Hindlimb muscle (tissue), 1 donor: ENCODE data around the gene CD300LG. TPM values are rescaled to one million over a fixed set of nuclear protein-coding genes. Genes with fewer than 3 reads are reported as not detected.
"Not testable (repeated sequence)": the region's sequence is repeated elsewhere in the genome, so short reads cannot be mapped to it uniquely, and the experiment has no call there.

ENCODE experiments used
- DNase-seq: peaks from one replicate; pipeline ENCODE4 v3.0.0-alpha.2; 2013
- polyA plus RNA-seq: library from polyadenylated mRNA; unstranded; fragments of 120-200 nt; gene quantifications from one replicate; pipeline ENCODE4 v1.2.1, GENCODE V29; 2013; ENCODE audit not compliant: insufficient read length

The CD300LG gene
- polyA plus RNA-seq, 1 donor = 3.3 TPM

DNA sequence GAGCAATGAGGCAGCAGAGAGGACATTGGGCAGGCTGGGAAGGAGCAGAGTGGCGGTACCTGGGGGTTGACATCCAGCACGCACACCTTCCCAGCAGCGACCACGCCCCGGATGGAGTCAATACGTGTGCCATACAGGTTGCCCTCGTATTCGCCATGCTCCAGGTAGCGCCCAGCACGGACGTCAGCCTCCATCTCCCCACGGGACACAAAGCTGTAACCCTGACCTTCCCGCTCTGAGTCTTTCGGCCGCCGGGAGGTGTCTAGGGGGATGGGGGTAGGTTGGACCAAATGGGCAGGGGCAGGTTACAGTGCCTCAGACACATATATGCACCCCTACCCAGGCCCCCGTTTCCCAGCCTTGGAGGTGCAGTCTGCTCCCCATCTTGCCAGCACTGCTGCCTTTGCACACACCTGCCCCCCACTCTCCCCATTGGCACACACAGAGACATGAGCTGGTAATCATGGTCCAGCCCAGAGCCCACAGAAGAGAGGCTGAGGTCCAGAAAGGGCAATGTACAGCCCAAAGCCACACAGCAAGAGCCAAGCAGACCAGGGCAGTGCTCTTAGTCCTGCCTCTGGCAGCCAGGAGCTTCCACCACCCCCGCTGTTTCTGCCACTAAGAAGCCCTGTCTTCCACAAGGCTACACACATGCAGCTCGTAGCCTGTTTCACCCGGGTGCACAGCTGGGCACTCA is 32.9 kb downstream of the CD300LG start:
- no peak for DNase-seq

DNA sequence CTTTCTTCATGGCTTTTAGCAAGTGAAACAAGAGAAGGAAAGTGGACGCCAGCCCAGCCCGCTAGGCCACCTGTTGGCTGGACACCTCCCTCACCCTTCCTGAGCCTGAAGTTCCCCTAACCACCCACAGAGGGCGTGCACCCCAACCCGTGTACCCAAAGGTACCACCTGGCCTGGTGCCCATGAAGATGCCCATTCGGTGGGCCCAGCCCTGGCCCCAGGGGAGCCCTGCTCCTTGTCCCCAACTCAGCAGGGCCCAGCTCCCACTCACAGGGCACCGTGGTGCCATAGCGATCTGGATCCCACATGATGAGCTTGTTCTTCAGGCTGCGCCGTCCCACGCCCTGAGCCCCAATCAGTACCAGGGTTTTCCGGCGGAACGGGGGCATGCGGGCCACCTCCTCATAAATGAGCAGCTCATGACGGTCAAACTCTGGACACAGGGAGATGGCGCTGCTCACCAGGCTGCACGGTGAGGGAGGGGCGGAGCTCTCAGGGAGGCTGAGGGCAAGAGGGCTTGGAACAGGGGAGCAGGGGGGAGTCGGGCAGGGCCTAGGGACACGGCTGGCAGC is 33.5 kb downstream of the CD300LG start:
- peak; percentile 27 for DNase-seq

DNA sequence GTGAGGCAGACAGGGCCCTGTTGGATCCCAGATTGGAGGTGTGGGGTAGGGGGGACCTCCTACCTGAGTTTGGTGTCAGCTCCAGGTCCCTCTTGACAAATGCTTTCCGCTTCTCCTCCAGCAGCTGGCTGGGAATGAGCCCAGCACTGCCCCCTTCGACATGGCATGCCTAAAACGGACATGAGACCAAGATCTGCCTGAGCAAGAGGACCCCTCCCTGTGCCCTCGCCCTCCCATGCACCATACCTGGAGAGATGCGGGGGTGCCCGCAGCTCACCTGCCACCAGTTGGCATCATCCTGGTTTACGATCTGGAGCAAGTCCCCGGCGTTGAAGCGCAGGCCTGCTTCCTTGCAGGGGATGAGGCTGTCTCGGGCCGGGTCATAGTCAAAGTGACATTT is 34.2 kb downstream of the CD300LG start:
- DNase-seq = no peak

DNA sequence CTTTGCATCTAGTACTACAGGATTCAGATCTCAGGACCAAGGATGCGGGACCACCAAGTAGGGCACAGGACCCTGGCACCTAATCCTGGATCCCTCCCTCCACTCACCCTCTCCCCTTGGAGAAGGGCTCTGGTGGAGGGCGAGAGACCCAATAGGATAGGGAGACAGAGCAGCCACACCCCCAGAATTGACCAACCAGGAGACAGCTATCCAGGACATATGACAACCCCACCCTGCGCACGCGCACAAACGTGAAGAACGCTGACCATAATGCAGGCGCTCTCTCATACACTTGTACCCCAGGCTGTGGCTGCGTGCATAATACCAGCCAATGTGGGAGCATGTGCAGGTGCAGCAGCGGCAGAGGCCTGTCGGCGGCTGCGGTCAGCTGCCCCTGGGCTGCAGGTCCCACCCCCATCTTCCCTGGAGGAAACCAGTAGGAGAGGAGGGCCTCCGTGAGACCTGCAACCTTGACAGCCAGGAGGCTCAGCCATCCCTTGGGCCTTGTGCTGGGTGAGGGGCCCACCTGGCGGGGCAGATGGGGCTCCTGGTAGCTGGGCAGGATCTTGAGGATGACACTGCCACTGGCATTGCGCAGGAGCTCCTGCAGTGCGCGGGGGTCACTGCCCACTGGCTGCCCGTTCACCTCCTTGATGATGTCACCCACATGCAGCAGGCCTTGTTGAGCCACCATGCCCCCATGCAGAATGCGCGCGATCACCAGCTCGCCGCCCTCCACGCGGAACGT is 35.0 kb downstream of the CD300LG start:
- DNase-seq = no peak

DNA sequence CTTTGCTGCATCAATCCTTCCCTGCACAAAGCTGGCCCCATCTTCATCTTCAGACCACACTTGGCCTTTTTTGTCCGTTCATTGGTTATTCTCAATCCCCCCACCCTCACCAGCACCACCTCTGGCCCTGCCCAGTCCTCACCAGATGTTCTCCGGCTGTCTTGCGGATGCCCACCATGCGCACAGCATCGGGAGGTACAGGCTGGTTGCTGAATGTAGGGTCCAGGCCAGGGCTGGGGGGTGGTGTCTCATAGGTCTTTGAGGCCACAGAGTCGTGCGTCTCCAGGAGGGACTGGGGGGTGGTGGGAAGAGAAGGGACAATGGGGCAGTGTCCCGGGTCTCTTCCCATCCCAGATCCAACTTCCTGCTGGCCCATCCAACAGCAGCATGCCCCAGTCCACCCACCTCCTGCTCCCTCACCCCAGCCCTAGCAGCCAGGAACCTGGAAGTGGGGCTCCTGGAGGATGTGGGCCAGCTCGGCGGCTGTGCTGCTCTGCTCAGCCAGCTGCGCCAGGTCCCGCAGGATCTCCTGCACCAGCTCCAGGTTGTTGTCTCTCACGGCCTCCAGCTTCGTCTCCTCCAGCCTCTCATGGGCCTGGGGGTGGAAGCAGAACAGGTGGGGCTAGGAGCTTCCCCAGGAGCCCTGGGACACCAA is 35.9 kb downstream of the CD300LG start:
- no peak for DNase-seq

DNA sequence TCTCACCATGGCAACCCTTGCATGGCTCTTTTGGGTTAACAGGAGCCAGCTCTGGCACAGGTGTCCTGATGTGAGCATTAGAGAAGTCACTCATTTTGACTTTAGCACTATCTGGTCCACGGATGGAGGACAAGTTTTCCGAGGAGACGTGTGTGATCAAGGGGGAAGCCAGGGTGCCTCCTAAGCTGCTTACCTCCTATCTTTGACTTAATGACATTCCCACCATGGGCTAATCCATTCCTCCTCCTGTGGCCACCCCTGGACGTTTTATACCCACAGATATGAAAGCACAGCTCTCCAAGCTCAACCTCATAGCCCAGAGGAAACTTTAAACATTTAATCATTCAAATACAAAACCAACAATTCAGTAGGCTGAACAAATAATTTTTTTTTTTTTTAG is 41.6 kb downstream of the CD300LG start:
- DNase-seq = no peak

DNA sequence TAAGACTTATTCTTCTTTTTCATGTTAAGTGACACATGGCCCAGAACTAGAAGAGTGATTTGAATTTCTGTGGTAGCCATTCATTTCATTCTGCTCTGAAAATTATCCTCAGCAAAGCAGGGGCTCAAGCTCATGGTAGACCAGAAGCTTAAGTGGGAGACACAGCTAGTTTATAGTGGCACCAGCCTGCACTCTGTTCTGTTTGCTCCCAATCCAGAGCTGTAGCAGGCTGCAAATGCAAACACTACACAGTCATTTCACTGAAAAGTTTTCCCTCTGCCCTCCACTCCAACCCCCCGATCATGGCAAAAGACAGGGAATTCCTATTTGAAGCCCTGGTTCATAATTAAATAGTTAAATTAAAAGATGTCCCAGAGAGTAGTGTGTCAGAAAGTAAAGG is 43.3 kb downstream of the CD300LG start:
- no peak for DNase-seq

DNA sequence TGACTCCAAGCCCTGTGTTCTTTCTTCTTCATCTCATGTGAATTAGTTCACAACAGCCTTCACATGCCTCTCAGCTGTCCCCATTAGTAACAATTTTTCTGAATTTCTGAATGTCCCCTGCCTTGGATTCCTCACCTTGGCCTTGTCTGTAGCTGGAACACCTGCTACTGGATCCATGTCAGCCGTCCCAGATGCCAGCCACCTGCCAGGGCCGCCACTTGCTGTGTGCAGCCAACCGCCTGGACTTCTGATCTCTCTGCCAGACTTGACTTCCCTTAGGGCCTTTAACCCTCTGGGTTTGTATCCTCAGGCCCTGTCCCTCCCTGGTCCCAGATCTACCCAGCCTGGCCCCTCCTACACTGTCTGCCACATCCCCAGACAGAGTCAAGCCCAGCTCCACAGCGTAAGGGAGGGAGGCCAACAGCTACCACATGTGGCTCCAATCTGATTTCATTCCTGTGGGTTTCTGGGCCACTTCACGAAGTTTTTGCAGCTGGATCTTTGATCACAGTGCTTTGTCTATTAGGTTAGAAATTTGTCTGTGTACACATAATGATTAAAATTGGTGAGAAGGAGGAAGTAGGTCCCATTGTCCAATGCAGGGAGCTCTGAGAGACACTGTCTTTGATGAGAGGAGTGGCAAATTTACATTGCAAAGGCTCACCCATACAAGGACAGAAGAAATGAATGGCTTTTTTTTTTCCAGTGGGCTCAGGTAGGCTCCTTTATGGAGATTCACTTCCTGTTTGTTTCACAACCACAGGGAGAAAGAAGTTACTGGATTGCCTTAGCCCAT is 45.1 kb downstream of the CD300LG start:
- no peak for DNase-seq

DNA sequence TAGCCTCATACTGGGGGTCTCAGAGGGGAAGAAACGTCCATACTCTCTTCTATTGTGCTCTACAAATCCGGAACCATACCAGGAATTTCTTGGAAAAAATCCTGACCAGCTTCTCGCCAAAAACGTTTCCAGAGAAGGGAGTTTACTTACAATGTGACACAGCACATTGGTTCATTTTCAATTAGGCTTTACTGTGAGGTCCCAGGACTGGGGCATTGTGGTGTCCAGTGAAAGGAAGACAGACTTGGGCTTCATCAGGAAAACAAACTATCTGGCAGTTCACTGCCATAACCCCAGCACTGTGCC is 45.6 kb downstream of the CD300LG start:
- peak; percentile 32 for DNase-seq

DNA sequence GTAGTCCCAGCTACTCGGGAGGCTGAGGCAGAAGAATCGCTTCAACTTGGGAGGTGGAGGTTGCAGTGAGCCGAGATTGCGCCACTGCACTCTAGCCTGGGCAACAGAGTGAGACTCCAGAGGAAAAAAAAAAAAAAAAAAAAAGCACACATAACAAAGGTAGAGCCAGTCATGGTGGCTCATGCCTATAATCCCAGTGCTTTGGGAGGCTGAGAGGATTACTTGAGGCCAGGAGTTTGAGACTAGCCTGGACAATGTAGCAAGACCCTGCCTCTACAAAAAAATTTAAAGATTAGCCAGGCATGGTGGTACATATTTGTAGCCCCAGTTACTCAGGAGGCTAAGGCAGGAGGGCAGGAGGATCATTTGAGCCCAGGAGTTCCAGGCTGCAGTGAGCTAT is 47.5 kb downstream of the CD300LG start:
- DNase-seq = not testable (repeated sequence)

DNA sequence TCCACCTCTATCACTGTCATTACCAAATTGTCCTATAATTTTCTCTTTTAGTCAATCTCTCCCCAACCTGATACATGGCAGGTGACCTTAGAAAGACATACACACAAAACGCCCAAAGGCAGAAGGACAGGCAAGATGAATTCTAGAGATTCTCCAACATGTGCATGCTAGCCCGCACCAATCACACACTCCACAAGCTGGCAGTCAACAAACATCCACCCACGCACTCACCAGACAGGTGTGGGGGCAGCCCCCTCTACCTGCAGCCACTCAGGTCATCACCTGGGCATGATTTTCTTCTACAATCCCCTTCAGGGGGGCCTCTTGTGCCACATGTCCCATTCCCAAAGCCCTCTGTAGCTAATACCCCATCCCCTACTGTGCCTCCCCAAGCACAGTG is 50.9 kb downstream of the CD300LG start:
- no peak for DNase-seq

DNA sequence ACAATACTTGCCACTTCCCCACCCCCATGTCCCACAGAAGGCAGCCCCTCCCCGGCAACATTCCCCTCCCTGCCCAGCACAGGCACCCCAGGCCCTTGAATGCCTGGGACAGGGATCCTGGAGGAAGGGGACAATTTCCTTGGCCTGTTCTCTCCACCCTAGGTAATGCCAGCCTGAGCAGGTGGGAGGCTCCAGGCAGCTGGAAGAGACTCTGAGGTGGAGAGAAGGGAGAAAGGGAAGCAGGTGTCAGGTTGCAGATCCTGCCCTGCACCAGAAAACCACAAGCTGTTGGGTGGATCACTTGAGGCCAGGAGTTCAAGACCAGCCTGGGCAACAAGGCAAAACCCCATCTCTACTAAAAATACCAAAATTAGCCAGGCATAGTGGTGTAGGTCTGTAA is 51.5 kb downstream of the CD300LG start:
- DNase-seq = no peak

DNA sequence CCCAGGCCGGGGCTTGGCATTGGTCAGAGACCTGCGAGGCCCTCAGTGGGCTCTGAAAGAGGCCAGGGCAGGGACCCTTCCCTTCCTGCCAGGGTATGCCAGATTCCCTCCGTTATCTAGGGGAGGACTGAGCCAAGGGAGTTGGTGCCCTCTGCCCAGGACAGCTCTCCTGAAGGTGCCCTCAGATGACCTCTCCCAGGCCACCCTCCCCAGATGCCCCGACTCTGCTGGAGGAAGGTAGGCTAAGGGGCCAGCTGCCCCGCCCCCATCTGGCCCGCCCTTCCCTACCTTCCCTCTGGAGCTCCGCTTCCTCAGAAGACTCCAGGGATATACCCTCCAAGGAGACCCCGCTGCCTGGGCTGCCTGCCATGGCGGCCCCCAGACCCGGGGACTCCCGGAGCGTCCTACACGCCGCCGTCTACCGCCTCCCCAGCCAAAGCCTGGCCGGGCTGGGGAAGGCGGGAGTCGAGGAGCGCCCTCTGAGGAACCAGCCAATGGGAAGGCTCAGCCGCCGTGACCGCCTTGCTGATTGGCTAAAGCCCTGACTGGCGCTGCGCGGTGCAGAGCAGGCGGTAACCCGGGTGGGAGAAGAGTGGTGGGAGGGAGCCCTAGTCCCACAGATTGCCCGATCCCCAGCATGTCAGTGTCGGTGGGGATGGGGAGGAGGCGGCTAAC is 53.3 kb downstream of the CD300LG start:
- peak; percentile 86 for DNase-seq

DNA sequence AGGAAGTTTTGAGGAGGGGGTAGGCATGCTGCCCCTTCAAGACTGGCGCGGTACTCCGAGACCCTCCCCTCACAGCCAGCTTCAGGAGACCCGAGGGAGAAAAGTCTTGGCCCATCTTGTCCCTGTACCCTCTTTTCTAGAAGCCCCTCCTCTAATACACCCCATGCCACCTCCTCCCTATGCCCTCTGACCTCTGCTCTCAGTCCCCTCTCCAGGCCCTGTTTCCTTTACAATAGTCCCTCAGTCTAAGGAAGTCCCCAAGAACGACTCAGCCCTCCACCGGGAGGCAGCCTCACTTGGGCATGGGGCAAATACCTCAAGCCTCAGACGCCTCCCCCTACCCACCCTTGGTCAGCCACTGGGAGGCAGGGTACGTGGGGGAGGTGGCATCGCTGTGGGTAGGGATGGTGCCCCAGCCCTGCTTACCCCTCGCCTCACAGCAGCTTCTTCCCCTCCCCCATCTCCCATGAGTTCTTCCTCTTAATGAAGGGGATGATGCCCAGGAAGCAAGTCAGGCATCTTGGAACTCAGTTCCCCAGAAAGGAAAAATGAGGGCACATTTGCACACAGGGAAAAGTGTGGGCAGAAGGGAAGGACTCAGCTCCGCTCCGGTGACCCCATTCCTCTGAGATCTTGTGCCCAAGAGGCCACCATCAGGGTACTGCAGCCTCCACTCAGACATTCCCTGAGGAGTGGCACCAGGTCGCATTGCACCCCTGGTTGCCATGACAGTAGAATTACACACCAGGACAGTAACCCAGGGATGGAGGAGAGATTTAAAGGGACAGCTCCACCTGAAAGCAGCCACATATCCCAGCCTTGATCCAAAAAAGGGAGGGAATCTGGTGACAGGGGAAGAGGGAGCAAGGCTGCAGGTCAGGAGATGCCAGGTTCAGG is 54.1 kb downstream of the CD300LG start:
- DNase-seq = no peak

DNA sequence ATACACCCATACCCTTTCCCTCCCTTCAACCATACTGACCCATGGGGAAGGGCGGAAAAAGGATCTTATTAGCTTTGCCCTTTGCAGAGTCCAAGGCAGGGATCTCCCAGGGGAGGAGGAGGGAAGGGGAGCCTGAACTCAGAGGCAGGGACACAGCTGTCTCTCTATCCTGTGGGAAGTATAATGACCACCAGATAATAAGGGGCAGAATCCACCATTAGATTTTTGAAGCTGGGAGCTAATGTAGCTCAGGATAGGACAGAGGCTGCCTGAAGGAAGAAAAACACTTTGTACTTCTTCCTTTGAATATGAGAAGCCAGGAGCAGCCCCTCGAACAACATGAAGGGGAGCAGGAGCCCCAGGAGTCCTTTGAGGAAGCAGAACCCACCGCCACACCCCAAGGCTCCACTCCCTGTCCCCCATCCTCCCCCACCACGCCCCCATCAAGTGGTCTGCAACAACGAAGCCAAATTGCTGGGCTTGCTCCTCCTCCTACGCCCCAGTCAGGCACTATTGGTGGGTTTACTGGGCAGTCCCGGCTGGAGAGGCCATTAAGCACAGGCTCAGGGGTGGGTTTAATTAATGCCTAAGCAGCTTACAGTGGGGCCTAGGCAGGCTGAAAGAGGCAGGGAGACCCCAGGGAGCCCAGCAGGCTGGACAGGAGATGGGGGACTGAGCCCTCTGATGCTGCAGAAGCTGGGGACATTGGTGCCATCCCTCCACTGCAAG is 55.0 kb downstream of the CD300LG start:
- DNase-seq = no peak

DNA sequence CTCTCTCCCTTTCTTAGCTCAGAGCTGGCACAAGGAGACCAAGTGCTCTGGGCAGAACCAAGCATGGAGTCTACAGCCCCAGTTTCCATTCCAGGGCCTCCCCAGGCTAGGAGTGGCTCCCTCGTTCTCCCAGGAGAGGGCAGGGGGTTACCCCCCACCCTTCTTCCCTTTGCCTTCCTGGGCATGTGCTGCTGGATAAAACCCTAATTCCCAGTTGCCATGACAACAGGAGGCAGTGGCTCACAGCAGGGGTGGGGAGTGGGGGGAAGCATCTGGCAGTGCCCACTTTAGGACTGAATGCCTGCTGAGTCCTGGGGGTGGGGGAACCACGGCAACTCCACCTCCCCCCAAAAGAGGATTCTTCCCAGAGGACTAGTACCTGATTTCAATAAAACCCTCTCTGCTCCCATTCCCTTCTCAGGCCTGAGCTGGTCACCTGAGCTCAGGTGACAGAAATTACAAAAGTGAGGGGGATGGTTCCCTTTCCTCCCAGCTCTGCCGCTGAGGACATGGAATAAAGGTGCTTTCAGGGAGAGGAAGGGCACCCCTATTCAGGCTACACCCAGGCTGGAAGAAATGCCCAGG is 58.5 kb downstream of the CD300LG start:
- no peak for DNase-seq

DNA sequence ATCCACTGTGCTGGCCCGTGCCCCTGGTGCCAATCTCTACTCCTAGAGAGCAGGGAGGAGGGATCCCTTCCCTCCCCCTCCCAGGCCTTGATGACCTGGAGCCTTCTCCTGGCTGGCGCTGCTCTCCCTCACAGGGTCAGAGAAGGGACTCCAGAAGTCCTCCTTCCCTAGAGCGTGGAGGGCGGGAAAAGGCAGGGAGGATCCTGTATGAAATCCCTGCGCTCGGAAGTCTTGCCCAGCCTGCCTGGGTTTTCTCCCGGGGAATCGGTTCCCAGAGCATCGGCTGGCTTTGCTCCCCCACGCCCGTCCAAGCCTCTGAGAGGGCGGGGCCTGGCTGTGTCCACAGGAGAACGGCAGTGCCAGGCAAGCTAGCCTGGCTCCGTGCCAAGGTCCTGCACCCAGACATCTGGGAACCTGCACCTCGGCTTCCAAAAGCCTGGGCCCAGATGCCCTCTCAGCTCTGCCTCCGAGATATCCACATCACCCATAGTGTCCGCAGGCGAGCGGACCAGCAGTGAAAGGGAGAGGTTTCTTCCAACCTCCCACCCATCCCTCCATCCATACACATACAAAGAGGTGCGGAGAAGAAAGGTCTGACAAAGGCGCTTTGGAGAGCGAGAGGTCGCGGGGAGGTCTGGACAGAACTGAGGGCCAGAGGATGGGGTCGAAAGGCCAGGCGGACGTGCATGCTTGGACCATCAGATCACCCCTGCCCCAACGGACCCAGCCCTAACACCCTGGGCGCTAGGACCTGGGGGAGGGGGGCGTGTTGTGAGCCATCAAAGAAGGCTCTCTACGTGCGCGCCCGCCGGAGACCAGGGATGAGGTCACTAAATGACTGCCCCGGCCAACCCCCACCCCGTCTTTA is 59.2 kb downstream of the CD300LG start:
- peak; percentile 86 for DNase-seq

DNA sequence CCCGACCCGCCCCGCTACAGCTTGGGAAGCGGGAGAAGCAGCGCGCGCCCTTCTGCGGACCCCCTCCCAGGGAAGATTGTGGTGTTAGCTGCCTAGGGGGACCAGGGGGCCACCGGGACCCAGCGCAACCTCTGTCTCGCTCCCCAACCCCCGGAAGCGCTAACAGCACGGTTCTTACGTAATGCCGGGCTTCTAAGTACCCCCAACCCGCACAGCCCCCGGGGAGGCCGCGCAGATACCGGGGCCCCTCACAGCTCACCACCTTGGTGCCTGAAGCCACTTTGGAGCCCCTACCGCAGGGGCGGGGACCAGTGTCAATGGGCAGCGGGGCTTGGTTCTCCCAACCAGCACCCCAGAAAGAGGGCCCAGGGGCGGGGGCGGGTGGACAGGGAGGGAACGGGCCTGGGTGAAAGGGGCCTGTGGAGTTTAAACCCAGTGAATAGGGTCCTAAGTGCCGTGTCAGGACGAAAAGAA is 60.0 kb downstream of the CD300LG start:
- DNase-seq = no peak
